Stimulated activated CD4-positive, alpha-beta T cell treated with anti-CD3 and anti-CD28 coated beads, Interleukin-15, amount 100 ng/mL, for 48 hours (primary cell): ENCODE results near the gene FBXL13.
"Not testable (repeated sequence)": the region's sequence is repeated elsewhere in the genome, so short reads cannot be mapped to it uniquely, and the experiment has no call there.

Experiments used
- DNase-seq, 2 donors: peaks; one replicate each; pipeline ENCODE4 v3.0.0-alpha.2; 2020; ENCODE audit warnings: low read depth in 2 of 2

The FBXL13 gene

GRCh38 chr7:102983602-102984001, 91.0 kb downstream of the FBXL13 start:
- no peak for DNase-seq

- no peak for DNase-seq
Measured at GRCh38 chr7:102982235-102982634, 92.4 kb downstream of the FBXL13 start.

DNA sequence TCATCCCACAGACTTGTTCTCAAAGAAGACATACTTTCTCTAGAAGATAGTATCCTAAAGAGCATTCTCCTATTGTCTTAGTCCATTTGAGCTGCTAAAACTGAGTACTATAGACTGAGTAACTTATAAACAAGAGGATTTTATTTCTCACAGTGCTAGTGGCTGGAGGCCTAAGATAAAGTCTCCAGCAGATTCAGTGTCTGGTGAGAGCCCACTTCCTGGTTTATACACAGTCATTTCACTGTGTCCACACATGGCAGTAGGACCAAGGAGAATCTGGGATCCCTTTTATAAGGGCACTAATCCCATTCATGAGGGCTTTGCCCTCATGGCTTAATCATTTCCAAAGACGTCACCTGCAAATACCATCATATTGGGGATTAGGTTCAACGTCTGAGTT, 93.1 kb downstream of the FBXL13 start:
- no peak for DNase-seq

GRCh38 chr7:102979670-102980069, 94.9 kb downstream of the FBXL13 start:
- no peak for DNase-seq

GRCh38 chr7:102978284-102978683, 96.3 kb downstream of the FBXL13 start:
- no peak for DNase-seq

DNA sequence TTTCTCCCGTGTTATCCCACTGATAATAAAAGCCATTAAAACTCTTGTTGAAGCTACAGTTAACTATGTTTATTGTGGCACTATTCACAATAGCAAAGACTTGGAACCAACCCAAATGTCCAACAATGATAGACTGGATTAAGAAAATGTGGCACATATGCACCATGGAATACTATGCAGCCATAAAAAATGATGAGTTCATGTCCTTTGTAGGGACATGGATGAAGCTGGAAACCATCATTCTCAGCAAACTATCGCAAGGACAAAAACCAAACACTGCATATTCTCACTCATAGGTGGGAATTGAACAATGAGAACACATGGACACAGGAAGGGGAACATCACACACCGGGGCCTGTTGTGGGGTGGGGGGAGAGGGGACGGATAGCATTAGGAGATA, 97.0 kb downstream of the FBXL13 start:
- DNase-seq = not testable (repeated sequence)

DNA sequence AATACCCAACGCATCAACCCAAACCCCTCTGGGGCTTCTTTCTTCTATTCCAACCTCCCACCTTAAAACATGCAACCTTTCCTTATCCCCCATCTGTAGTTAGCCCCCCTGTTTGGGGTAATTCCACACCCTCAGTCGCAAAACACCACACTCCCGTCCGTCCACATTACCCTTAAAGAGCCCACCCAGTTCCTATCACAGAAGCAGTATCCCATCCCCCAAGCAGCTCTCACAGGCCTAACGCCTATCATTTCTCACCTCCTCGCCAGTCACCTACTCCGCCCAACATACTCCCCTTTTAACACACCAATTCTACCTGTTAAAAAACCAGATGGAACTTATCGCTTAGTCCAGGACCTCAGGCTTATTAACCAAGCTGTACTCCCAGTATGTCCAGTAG, 98.1 kb downstream of the FBXL13 start:
- no peak for DNase-seq

DNA sequence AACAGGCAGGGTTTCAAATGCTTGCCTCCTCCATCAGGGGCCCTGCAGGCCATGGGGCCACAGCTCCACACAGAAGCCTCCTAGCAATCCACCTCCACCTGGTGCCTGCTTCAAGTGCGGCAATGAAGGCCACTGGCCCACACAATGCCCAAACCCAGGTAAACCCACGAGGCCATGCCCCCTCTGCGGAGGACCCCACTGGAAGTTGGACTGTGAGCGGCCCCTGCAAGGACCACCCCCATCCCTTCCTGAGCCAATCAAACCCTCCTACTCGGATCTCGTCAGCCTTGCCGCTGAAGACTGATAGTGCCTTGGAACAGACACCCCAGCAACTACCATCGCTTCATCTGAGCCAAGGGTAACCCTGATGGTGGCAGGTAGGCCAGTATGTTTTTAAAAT, 98.7 kb downstream of the FBXL13 start:
- DNase-seq = no peak

DNA sequence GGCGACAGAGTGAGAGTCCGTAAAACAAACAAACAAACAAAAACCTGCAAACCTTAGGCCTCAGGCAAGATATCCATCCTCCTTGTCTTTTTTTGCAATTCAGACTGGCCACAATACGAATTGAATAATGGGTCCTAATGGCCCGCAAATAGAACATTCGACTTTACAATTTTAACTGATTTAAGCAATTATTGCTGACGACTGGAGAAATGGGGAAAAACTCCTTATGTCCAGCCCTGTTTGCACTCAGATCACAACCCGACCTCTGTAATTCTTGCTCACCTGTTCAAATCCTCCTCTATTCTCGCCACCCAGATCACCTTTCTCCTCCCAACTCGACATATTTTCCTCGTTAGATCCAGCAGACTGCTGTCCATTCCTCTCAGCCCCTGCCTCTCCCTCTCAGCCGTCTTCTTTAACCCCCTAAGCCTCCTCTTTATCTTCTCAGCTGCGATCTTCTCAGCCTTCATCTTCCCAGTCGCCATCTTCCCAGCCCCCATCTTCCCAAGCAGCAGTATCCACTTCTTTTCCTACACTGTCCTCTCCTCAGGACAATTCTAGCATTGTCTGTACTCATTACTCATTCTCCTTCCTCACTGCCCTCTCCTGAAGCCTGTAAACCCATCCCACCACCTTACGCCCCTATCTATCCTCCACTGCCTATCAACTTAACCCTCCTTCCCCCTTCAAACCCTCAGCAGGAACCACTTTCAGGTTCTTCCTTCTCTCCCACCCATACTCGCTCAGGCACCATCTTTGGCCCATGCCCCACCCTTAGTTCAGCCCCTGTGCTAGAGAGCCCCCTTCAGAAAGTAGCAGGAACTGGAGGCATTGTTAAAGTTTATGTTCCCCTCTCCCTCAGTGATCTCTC, 100.0 kb downstream of the FBXL13 start:
- no peak for DNase-seq

GRCh38 chr7:102973096-102973802, 101.3 kb downstream of the FBXL13 start:
- DNase-seq = no peak

DNA sequence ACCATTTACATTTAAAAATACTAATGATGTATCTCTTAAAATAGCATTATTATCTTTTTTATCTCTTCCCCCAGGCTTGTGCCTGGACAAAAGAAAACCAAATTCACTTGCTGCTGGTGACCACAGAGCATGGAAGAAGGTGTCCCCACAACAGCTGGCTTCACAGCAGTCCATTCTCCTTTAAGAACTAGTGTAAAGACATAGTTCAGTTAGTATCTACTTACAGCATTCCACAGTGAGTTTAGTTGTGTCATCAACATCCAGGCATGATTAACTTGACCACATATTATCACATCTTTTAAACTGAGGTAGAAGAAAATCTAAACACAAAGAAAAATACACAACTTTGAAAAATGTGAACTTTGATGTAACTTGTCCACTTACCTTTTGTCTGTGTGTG, 106.8 kb downstream of the FBXL13 start:
- DNase-seq = no peak

GRCh38 chr7:102966465-102966864, 108.1 kb downstream of the FBXL13 start:
- no peak for DNase-seq

DNA sequence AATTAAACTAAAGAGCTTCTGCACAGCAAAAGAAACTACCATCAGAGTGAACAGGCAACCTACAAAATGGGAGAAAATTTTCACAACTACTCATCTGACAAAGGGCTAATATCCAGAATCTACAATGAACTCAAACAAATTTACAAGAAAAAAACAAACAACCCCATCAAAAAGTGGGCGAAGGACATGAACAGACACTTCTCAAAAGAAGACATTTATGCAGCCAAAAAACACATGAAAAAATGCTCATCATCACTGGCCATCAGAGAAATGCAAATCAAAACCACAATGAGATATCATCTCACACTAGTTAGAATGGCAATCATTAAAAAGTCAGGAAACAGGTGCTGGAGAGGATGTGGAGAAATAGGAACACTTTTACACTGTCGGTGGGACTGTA, 112.6 kb downstream of the FBXL13 start:
- not testable (repeated sequence) for DNase-seq

- not testable (repeated sequence) for DNase-seq
Measured at GRCh38 chr7:102958004-102958403, 116.6 kb downstream of the FBXL13 start.

GRCh38 chr7:102954359-102954758, 120.2 kb downstream of the FBXL13 start:
- not testable (repeated sequence) for DNase-seq

DNA sequence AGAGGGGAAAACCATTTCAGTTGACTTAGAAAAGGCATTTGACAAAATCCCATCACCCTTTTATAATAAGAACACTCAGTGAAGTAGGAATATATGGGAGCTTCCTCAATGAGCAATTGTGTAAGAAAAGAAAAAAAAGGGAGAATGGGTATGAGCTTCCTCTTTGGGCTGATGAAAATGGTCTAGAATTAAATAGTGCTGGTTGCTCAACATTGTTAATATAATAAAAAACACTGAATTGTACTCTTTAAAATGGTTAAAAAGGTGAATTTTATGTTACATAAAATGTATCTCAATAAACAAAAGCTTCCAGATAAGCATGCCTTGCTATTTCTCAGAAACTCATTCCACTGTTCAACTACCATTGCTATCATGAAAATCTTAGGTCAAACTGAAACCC, 121.2 kb downstream of the FBXL13 start:
- DNase-seq = no peak

DNA sequence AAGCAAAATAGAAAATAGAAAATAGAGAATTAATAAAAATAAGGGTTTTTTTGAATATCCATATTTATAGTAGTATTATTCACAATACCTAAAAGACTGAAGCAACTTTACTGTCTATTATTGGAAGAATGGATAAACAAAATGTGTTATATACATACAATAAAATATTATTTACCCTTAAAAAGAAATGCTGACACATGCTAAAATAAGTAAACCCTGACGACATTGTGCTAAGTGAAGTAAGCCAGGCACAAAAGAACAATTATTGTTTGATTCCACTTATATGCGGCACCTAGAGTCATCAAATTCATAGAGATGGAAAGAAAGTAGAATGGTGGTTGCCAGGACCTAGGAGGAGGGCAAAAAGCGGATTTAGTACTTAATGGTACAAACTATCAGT, 122.8 kb downstream of the FBXL13 start:
- no peak for DNase-seq

DNA sequence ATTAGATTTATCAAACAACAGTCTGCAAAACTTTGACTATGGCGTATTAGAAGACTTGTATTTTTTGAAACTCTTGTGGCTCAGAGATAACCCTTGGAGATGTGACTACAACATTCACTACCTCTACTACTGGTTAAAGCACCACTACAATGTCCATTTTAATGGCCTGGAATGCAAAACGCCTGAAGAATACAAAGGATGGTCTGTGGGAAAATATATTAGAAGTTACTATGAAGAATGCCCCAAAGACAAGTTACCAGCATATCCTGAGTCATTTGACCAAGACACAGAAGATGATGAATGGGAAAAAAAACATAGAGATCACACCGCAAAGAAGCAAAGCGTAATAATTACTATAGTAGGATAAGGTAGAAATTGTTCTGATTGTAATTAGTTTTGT, 130.4 kb downstream of the FBXL13 start:
- DNase-seq = no peak

DNA sequence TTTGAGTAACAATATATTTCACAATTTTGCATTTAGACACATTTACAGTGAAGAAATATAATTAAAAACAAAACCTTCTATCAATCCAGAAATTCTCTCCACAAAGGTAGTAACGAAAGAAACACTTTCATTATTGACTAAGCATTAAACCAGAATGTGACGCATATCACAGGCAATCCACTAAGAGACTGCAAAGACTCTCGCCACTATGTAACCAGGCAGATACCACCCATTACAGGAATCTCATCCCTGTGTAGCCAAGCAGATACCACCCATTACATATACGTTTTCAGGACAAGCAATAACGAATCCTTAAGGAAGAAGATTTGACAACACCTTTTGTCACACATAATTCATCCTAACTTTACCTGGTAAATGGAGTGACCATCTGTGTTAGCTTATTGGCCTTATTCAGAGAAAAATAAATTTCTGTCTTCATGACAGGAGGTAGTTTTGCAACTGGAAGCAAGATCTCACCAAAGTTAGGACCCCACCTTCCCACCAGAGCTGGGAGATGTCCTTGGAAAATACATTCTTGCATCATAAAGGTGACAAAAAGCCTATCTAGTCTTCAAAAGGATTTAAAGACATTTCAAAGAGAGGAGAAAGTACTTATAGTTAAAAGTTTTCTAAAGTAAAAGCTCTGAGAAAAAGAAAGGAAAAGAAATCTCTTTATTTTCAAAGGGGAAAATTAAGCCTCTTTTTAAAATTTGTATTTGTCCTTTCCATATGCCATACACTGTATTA, 131.0 kb downstream of the FBXL13 start:
- no peak for DNase-seq

DNA sequence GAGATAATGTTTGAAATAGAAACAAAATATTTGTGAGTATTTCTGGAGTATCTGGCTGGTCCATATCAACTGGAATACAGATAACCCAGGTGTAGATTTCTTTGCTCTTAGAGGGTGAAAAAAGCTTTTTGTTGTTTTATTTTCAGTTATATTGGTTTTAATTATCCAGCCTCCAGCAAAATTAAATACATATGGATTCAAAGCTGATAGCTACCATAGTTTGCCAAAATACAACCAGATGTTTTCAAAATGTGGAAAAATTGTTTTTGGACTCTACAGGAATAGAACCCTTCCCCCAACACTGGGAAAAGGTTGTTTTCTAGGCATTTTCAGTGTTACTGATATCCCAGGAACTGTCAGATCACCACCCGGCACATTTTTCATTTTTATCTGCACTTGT, 131.7 kb downstream of the FBXL13 start:
- no peak for DNase-seq

GRCh38 chr7:102942181-102942866, 132.3 kb downstream of the FBXL13 start:
- DNase-seq = no peak

- DNase-seq = no peak
Measured at GRCh38 chr7:102938679-102939078, 135.9 kb downstream of the FBXL13 start.
